ENCODE data around the gene BTNL9.

DNA sequence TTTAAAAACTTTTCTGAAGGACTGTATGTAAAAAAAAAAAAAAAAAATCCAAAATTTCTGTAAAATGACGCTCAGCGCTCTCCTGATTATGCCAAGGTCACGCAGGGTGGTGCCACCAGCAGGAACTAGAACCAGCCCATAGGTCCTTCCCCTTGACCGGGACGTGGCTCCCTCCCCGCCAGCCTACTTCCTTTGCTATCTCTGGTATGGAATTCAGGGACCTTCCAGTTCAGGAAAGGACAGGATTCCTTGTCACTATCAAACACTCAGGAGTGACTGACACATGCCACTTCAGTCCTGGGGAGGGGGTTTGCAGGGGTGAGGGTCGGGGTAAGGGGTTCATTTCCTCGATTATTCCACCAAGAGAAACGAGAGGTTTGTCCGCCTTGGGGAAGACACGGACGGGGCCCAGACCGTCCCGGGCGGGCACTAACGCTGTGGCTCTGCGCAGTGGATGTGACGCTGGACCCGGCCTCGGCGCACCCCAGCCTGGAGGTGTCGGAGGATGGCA lies 18.8 kb downstream of the BTNL9 start:
- TF ChIP-seq ZNF878 (CRISPR knock-in tag; IDR thresholded peaks at IDR 0.05), result no peak
- TF ChIP-seq EZH2 (conservative IDR thresholded peaks at IDR 0.05; ENCODE audit: low read depth, low read length), result no peak
- TF ChIP-seq JUNB (CRISPR knock-in tag; IDR thresholded peaks at IDR 0.05; ENCODE audit: borderline replicate concordance), result no peak
- TF ChIP-seq SIN3A (IDR thresholded peaks at IDR 0.05; ENCODE audit: borderline replicate concordance, low read depth, low read length), result no peak
- no peak for TF ChIP-seq SRSF9 (IDR thresholded peaks at IDR 0.05; ENCODE audit: borderline replicate concordance, insufficient read depth, low read depth, low read length, poor library complexity, severe bottlenecking)
